Measurements from ENCODE around the gene MCCC2.
"Not testable (repeated sequence)": the region's sequence is repeated elsewhere in the genome, so short reads cannot be mapped to it uniquely, and the experiment has no call there.

Gene MCCC2

GRCh38 chr5:71586941-71587765 lies at the start of gene MCCC2:
MCCC2 (plus strand) TSS chr5:71587340; CDS start chr5:71587426, 86 bp downstream.
- peak; percentile 96 to 97 for DNase-seq (ENCODE audit: low read depth in 2 of 2)

- no peak for DNase-seq (ENCODE audit: low read depth in 2 of 2)
Observed at GRCh38 chr5:71537687-71538086, 49.5 kb upstream of the MCCC2 start.

GRCh38 chr5:71550885-71551284 lies 36.3 kb upstream of the MCCC2 start:
- DNase-seq (ENCODE audit: low read depth in 2 of 2) = not testable (repeated sequence)

GRCh38 chr5:71551582-71551981 lies 35.6 kb upstream of the MCCC2 start:
- DNase-seq (ENCODE audit: low read depth in 2 of 2) = not testable (repeated sequence)

GRCh38 chr5:71552026-71552749 lies 35.0 kb upstream of the MCCC2 start:
- not testable (repeated sequence) for DNase-seq (ENCODE audit: low read depth in 2 of 2)

GRCh38 chr5:71563161-71563560 lies 24.0 kb upstream of the MCCC2 start:
- no peak for DNase-seq (ENCODE audit: low read depth in 2 of 2)

- no peak for DNase-seq (ENCODE audit: low read depth in 2 of 2)
Observed at GRCh38 chr5:71564895-71565294, 22.2 kb upstream of the MCCC2 start.

GRCh38 chr5:71569748-71570509 lies 17.2 kb upstream of the MCCC2 start:
- no peak for DNase-seq (ENCODE audit: low read depth in 2 of 2)

- DNase-seq (ENCODE audit: low read depth in 2 of 2) = not testable (repeated sequence)
Observed at GRCh38 chr5:71571811-71572210, 15.3 kb upstream of the MCCC2 start.

- DNase-seq (ENCODE audit: low read depth in 2 of 2) = no peak
Observed at GRCh38 chr5:71573591-71573990, 13.5 kb upstream of the MCCC2 start.

- not testable (repeated sequence) for DNase-seq (ENCODE audit: low read depth in 2 of 2)
Observed at GRCh38 chr5:71575588-71575987, 11.6 kb upstream of the MCCC2 start.

GRCh38 chr5:71576241-71576640 lies 10.9 kb upstream of the MCCC2 start:
- DNase-seq (ENCODE audit: low read depth in 2 of 2) = no peak

GRCh38 chr5:71577839-71578238 lies 9.3 kb upstream of the MCCC2 start:
- DNase-seq (ENCODE audit: low read depth in 2 of 2) = not testable (repeated sequence)

GRCh38 chr5:71582945-71583584 lies 4.1 kb upstream of the MCCC2 start:
- DNase-seq (ENCODE audit: low read depth in 2 of 2) = no peak

- DNase-seq (ENCODE audit: low read depth in 2 of 2) = no peak
Observed at GRCh38 chr5:71586052-71586940, 844 bp upstream of the MCCC2 start.

GRCh38 chr5:71587766-71588532 lies 809 bp downstream of the MCCC2 start:
- no peak for DNase-seq (ENCODE audit: low read depth in 2 of 2)

GRCh38 chr5:71588533-71588885 lies 1.4 kb downstream of the MCCC2 start:
- no peak for DNase-seq (ENCODE audit: low read depth in 2 of 2)

- DNase-seq (ENCODE audit: low read depth in 2 of 2) = no peak
Observed at GRCh38 chr5:71589903-71590302, 2.8 kb downstream of the MCCC2 start.

GRCh38 chr5:71591100-71591499 lies 4.0 kb downstream of the MCCC2 start:
- DNase-seq (ENCODE audit: low read depth in 2 of 2) = no peak

- no peak for DNase-seq (ENCODE audit: low read depth in 2 of 2)
Observed at GRCh38 chr5:71596169-71596568, 9.0 kb downstream of the MCCC2 start.

Measured in stimulated activated CD4-positive, alpha-beta T cell treated with anti-CD3 and anti-CD28 coated beads, Interleukin-15, amount 100 ng/mL, for 48 hours (primary cell).